Measurements from ENCODE around the gene TSPAN14.

- TF ChIP-seq ZMAT4 (CRISPR knock-in tag; IDR thresholded peaks at IDR 0.05) (no peak), CTCF (IDR thresholded peaks at IDR 0.05) (no peak)
These were observed 6.5 kb upstream of the TSPAN14 start for GRCh38 chr10:80447436-80448190.

Data from WTC11 (cell line).